HCT116 (cell line): ENCODE results near the gene MORN4. TPM values are rescaled to one million over a fixed set of nuclear protein-coding genes. Genes with fewer than 3 reads are reported as not detected.

Experiments
- ATAC-seq: fragments of 200-7000 bp; cut with Tn5 transposase; 2 replicates; pipeline ENCODE4 v1.9.1; 2020; ENCODE audit warnings: mild to moderate bottlenecking, moderate library complexity
- BruUV-seq: library from RNA; stranded (reverse); fragments of 400-500 nt; replicated peaks from 2 replicates; lab custom pipeline; 2021; lab: Mats Ljungman, UMichigan
- CTCF ChIA-PET: fragments of 300-600 bp; sonication (Branson Sonifier 250); formaldehyde crosslinking; loops from one replicate; lab custom pipeline; 2021; ENCODE audit warnings: antibody characterized with exemption; lab: Charles Lee
- POLR2A ChIA-PET: fragments of 300-600, 350-600 bp; sonication (Branson Sonifier 250); formaldehyde crosslinking; loops from one replicate; lab custom pipeline; 2021; ENCODE audit warnings: antibody characterized with exemption; lab: Charles Lee
- RAD21 ChIA-PET, 2 experiments: fragments of 300-600 bp; sonication (Branson Sonifier 250); formaldehyde crosslinking; loops; one replicate each; lab custom pipeline; 2023; ENCODE audit warnings: low total read pairs in 2 of 2; ENCODE audit not compliant: uncharacterized antibody in 2 of 2, unreplicated experiment in 2 of 2, low non-redundant PET in 1 of 2; lab: Charles Lee
- DNase-seq: peaks from one replicate; pipeline ENCODE4 v3.0.0-alpha.2; 2010; ENCODE audit warnings: low read depth, low spot score
- H2AFZ ChIP-seq: fragments of 200-600 bp; shearing (Covaris generic), sonication (generic); 2 replicates; pipeline ENCODE4 v1.6.1; 2017; ENCODE audit warnings: low read depth, mixed run types, mixed read lengths, antibody characterized with exemption, low read length; ENCODE audit not compliant: poor library complexity, severe bottlenecking
- H3K27ac ChIP-seq: 2 replicates; pipeline ENCODE4 v1.5.1; 2012; ENCODE audit warnings: low read depth, low read length
- H3K27me3 ChIP-seq: fragments of 200-600 bp; sonication (generic); 2 replicates; pipeline ENCODE4 v1.6.1; 2016; ENCODE audit warnings: mixed run types, low read length, mixed read lengths; ENCODE audit not compliant: insufficient read depth
- H3K36me3 ChIP-seq, 2 experiments: fragments of 200-500 bp in 1 of 2; fragments of 200-600 bp in 1 of 2; sonication (Bioruptor generic) in 1 of 2; sonication (generic) in 1 of 2; 2 replicates each; pipeline versions ENCODE4 v1.5.1 to v1.6.1; 2014 to 2016; ENCODE audit warnings: low read length in 2 of 2, inconsistent platforms in 1 of 2, mixed read lengths in 1 of 2, mixed run types in 1 of 2; ENCODE audit not compliant: insufficient read depth in 2 of 2, control insufficient read depth in 1 of 2
- H3K4me1 ChIP-seq, 2 experiments: fragments of 200-600 bp in 1 of 2; sonication (generic) in 1 of 2; 2 replicates each; pipeline versions ENCODE4 v1.5.1 to v1.6.1; 2012 to 2017; ENCODE audit warnings: low read length in 2 of 2, inconsistent platforms in 1 of 2, mild to moderate bottlenecking in 1 of 2, mixed read lengths in 1 of 2, mixed run types in 1 of 2, moderate library complexity in 1 of 2; ENCODE audit not compliant: insufficient read depth in 2 of 2, control insufficient read depth in 1 of 2
- H3K4me2 ChIP-seq: fragments of 200-600 bp; sonication (generic); 2 replicates; pipeline ENCODE4 v1.6.1; 2017; ENCODE audit warnings: mixed run types, low read length, mixed read lengths
- H3K4me3 ChIP-seq, 2 experiments: fragments of 200-600 bp in 1 of 2; sonication (generic) in 1 of 2; replicated peaks in 1 of 2; 2 replicates each; pipeline ENCODE4 v1.5.1; 2011 to 2016; ENCODE audit warnings: low read length in 2 of 2, control low read depth in 1 of 2, low read depth in 1 of 2, mild to moderate bottlenecking in 1 of 2, mixed read lengths in 1 of 2, mixed run types in 1 of 2
- H3K79me2 ChIP-seq: fragments of 200-600 bp; sonication (generic); 2 replicates; pipeline ENCODE4 v1.6.1; 2017; ENCODE audit warnings: mild to moderate bottlenecking, mixed run types, low read length, moderate library complexity, mixed read lengths; ENCODE audit not compliant: insufficient read depth
- H3K9ac ChIP-seq: fragments of 200-600 bp; sonication (generic); 2 replicates; pipeline ENCODE4 v1.6.1; 2016; ENCODE audit warnings: low read length, mixed read lengths
- H3K9me2 ChIP-seq: fragments of 200-600 bp; sonication (generic), shearing (Covaris generic); 2 replicates; pipeline ENCODE4 v1.6.1; 2017; ENCODE audit warnings: mixed run types, mild to moderate bottlenecking, moderate library complexity; ENCODE audit not compliant: insufficient read depth
- H3K9me3 ChIP-seq, 2 experiments: fragments of 200-500 bp in 1 of 2; fragments of 200-600 bp in 1 of 2; sonication (Bioruptor generic) in 1 of 2; sonication (generic) in 1 of 2; 2 replicates each; pipeline ENCODE4 v1.6.1; 2014 to 2017; ENCODE audit warnings: low read length in 2 of 2, mixed read lengths in 2 of 2, inconsistent platforms in 1 of 2, low read depth in 1 of 2, mild to moderate bottlenecking in 1 of 2, mixed run types in 1 of 2, moderate library complexity in 1 of 2; ENCODE audit not compliant: control insufficient read depth in 1 of 2, insufficient read depth in 1 of 2
- H4K20me1 ChIP-seq: fragments of 200-600 bp; sonication (generic), shearing (Covaris generic); 2 replicates; pipeline ENCODE4 v1.6.1; 2017; ENCODE audit warnings: mixed run types, mild to moderate bottlenecking, moderate library complexity; ENCODE audit not compliant: insufficient read depth
- CBX3 ChIP-seq: IDR thresholded peaks from 2 replicates; pipeline ENCODE4 v1.6.1; 2012; ENCODE audit warnings: low read depth
- CEBPB ChIP-seq: IDR thresholded peaks from 2 replicates; pipeline ENCODE4 v1.6.1; 2012; ENCODE audit warnings: low read depth
- ZFX ChIP-seq: fragments of 450-650 bp; IDR thresholded peaks from 2 replicates; pipeline ENCODE4 v1.6.1; 2017
- intact Hi-C: fragments of 100-400 bp; cut with micrococcal nuclease; formaldehyde crosslinking; loops from 2 replicates; pipeline ENCODE4 v1.10.0; 2022
- total RNA-seq: library from RNA; stranded (reverse); gene quantifications from one replicate; pipeline ENCODE4 v1.2.1, GENCODE V29; 2021; ENCODE audit not compliant: unreplicated experiment
- TF ChIP-seq, protein P1 (sequence below): IDR thresholded peaks from 2 replicates; pipeline ENCODE4 v1.6.1; 2012; ENCODE audit warnings: low read depth

MORN4 gene
- total RNA-seq, 1 experiment from 2014 or later: 8.0 TPM

GRCh38 chr10:97679594-97679993, 46.3 kb upstream of the MORN4 start:
- no peak for TF ChIP-seq CBX3
- TF ChIP-seq CEBPB: no peak
- TF ChIP-seq, protein P1, sequence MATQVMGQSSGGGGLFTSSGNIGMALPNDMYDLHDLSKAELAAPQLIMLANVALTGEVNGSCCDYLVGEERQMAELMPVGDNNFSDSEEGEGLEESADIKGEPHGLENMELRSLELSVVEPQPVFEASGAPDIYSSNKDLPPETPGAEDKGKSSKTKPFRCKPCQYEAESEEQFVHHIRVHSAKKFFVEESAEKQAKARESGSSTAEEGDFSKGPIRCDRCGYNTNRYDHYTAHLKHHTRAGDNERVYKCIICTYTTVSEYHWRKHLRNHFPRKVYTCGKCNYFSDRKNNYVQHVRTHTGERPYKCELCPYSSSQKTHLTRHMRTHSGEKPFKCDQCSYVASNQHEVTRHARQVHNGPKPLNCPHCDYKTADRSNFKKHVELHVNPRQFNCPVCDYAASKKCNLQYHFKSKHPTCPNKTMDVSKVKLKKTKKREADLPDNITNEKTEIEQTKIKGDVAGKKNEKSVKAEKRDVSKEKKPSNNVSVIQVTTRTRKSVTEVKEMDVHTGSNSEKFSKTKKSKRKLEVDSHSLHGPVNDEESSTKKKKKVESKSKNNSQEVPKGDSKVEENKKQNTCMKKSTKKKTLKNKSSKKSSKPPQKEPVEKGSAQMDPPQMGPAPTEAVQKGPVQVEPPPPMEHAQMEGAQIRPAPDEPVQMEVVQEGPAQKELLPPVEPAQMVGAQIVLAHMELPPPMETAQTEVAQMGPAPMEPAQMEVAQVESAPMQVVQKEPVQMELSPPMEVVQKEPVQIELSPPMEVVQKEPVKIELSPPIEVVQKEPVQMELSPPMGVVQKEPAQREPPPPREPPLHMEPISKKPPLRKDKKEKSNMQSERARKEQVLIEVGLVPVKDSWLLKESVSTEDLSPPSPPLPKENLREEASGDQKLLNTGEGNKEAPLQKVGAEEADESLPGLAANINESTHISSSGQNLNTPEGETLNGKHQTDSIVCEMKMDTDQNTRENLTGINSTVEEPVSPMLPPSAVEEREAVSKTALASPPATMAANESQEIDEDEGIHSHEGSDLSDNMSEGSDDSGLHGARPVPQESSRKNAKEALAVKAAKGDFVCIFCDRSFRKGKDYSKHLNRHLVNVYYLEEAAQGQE: no peak
- no peak for TF ChIP-seq ZFX
- ChIA-PET POLR2A (no interaction called here), CTCF (interaction anchor here (2.8 kb wide), 1 partner anchor 22 kb away, joined by 11 read pairs; no protein-coding TSS in a partner anchor), RAD21 (interaction anchor here in 1 of 2 experiments (0.6 kb wide), 1 partner anchor 111 kb away, joined by 7 read pairs; no protein-coding TSS in a partner anchor)
- DNase-seq (no peak), ATAC-seq (no peak)
- H3K9me3 ChIP-seq: no peaks in the 10 kb centered on the region
- no peaks in the 10 kb centered on the region for H3K27me3 ChIP-seq
- H3K4me2 ChIP-seq: no peak overlapping the region
- H3K27ac ChIP-seq: no peak overlapping the region
- intact Hi-C loops: no loop called here
- no TSS peak for BruUV-seq
- no peak overlapping the region for H3K4me3 ChIP-seq
- H3K4me1 ChIP-seq: peaks cover 12 to 16% of the 10 kb centered on the region in 2 experiments
- peaks cover 3 to 28% of the 10 kb centered on the region in 2 experiments; a peak in 2 of 4 replicates for H3K36me3 ChIP-seq
- no peaks in the 10 kb centered on the region for H3K9me2 ChIP-seq
- H3K79me2 ChIP-seq: peaks cover 35% of the 10 kb centered on the region
- H3K9ac ChIP-seq: no peak overlapping the region
- H2AFZ ChIP-seq: no peak overlapping the region
- H4K20me1 ChIP-seq: no peaks in the 10 kb centered on the region
